NT2/D1 (cell line): Measurements from ENCODE around the gene KLC1.
"Not testable (repeated sequence)": the region's sequence is repeated elsewhere in the genome, so short reads cannot be mapped to it uniquely, and the experiment has no call there.

Experiments used
- DNase-seq: peaks from one replicate; pipeline ENCODE4 v3.0.0-alpha.2; 2011; ENCODE audit warnings: low read depth, low spot score
- H3K27me3 ChIP-seq: 2 replicates; pipeline ENCODE4 v1.6.0; 2011; ENCODE audit warnings: mild to moderate bottlenecking; ENCODE audit not compliant: insufficient read length, insufficient read depth
- H3K36me3 ChIP-seq: 2 replicates; pipeline ENCODE4 v1.6.1; 2011; ENCODE audit warnings: mild to moderate bottlenecking, low read length, mixed read lengths; ENCODE audit not compliant: insufficient read depth, insufficient read length
- H3K4me1 ChIP-seq: 2 replicates; pipeline ENCODE4 v1.5.1; 2011; ENCODE audit not compliant: insufficient read depth, insufficient read length
- H3K4me3 ChIP-seq: 2 replicates; pipeline ENCODE4 v1.5.1; 2011; ENCODE audit warnings: low read depth; ENCODE audit not compliant: insufficient read length
- H3K9ac ChIP-seq: 2 replicates; pipeline ENCODE4 v1.6.0; 2011; ENCODE audit warnings: low read depth; ENCODE audit not compliant: insufficient read length
- H3K9me3 ChIP-seq: 2 replicates; pipeline ENCODE4 v1.5.1; 2011; ENCODE audit warnings: mild to moderate bottlenecking, low read length; ENCODE audit not compliant: insufficient read depth
- SUZ12 ChIP-seq: IDR thresholded peaks from 2 replicates; pipeline ENCODE4 v1.6.1; 2011; ENCODE audit not compliant: insufficient read length, insufficient read depth; ENCODE audit errors: extremely low read depth
- YY1 ChIP-seq: IDR thresholded peaks from 2 replicates; pipeline ENCODE4 v1.6.1; 2011; ENCODE audit not compliant: insufficient read length, insufficient read depth
- ZNF274 ChIP-seq: IDR thresholded peaks from 2 replicates; pipeline ENCODE4 v1.6.1; 2011; ENCODE audit warnings: mild to moderate bottlenecking, low read depth, low read length

KLC1 gene

DNA sequence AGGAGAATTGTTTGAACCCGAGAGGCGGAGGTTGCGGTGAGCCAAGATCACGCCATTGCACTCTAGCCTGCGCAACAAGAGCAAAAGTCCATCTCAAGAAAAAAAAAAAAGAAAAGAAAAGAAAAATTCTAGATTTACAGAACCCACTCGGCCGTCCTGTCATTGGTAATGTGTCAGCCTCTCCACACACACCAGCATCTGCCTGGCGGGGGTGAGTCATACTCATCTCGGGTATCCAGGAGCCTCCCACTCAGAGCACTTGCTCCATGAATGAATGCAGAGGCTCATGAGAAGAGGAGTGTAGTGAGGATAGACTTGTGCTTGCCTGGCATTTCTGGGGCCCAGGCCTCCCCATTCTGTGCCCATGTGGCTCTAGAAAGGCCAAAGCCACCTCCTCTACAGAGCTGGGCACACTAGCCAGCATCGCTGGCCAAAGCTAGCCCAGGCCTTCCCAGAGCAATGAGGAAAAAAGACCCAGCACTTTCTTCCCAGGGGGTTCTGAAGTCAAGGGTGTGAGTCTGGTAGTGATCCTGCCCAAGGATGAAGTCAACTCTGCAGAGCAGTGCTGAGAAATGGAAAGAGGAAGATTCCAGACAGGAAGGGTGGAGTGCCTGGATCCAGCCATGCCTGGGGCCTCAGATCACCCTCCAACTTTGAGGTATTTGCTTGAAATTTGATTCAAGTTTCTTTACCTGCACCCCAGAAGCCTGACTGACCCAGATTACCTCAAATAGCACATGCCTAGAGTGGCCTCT, 31.2 kb upstream of the KLC1 start:
- TF ChIP-seq YY1 (no peak), SUZ12 (no peak), ZNF274 (no peak)
- DNase-seq = no peak
- H3K36me3 ChIP-seq = no peaks in the 10 kb centered on the region
- no peaks in the 10 kb centered on the region for H3K9me3 ChIP-seq
- no peak overlapping the region for H3K9ac ChIP-seq
- H3K4me1 ChIP-seq = peaks cover 4% of the 10 kb centered on the region
- no peaks in the 10 kb centered on the region for H3K27me3 ChIP-seq
- H3K4me3 ChIP-seq = no peak overlapping the region

DNA sequence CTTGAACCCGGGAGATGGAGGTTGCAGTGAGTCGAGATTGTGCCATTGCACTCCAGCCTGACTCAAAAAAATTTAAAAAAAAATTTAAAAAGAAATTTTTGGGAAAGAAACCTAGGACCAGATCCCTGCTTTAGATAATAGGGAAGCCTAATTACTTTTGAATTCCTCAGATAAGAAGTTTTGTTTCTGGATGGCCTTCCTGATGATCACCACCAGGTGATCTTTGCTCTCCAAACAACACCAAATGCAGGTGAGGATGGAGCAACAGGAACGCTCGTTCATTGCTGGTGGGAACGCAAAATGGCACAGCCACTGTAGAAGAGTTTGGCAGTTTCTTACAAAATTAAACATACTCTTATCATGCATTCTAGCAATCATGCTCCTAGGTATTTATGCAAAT, 28.5 kb upstream of the KLC1 start:
- H3K27me3 ChIP-seq = no peaks in the 10 kb centered on the region
- H3K36me3 ChIP-seq = no peaks in the 10 kb centered on the region
- no peaks in the 10 kb centered on the region for H3K9me3 ChIP-seq
- TF ChIP-seq SUZ12 (no peak), ZNF274 (no peak), YY1 (no peak)
- no peak overlapping the region for H3K4me3 ChIP-seq
- no peak for DNase-seq
- no peak overlapping the region for H3K9ac ChIP-seq
- H3K4me1 ChIP-seq = no peaks in the 10 kb centered on the region

DNA sequence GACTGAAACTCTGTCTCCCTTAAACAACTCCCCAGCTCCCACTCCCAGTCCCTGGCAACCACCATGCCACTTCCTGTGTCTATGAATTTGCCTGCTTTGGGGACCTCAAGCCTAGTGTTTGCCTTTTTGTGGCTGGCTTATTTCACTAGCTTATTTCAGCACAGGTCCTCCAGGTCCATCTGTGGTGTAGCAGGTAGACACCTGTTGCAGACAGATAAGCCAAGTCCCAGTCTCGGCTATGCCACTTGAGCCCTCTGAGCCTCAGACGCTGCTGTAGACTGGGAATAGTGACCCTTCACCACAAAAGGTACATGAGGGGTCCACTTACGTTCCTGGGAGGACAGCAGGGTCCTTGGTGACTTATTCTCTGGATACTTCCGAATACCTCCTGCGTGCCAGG, 24.4 kb upstream of the KLC1 start:
- peaks cover 15% of the 10 kb centered on the region for H3K27me3 ChIP-seq
- no peak for DNase-seq
- H3K9ac ChIP-seq = no peak overlapping the region
- TF ChIP-seq ZNF274 (no peak), YY1 (no peak), SUZ12 (no peak)
- no peaks in the 10 kb centered on the region for H3K36me3 ChIP-seq
- H3K4me3 ChIP-seq = no peak overlapping the region
- H3K4me1 ChIP-seq = peaks cover 3% of the 10 kb centered on the region
- no peaks in the 10 kb centered on the region for H3K9me3 ChIP-seq

DNA sequence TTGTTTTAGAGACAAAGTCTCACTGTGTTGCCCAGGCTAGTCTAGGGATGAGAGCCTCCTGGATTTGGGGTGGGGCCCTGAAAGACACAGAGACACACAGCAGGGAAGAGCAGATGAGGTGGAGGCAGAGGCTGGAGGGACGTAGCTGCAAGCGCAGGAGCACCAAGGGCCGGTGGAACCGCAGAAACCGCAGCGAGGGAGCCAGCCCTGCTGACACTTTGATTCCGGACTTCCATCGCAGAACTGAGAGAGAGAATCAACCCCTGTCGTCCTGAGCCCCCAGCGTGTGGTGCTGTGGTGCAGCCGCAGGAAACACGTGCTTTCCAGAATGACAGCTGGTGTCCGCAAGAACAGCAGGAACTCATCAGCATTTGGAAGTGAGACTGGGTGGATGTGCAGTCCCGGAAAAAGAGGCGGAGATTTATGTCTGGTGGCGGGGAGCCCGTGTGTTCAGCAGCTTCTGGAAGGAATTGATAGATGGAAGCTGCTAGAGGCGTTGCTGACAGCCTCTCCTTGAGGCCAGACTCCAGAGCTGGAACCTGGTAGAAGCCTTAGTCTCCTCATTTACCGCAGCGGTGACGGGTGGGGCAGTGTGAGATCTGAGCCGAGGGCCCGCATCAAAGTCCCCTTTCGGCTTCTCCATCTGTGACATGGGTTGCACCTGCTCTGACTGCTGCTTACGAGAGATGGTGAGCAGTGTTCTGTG, 21.9 kb upstream of the KLC1 start:
- Histone ChIP-seq H3K9ac (no peak overlapping the region), H3K4me3 (peak overlapping the region; percentile 0), H3K4me1 (peaks cover 3% of the 10 kb centered on the region), H3K27me3 (peaks cover 15% of the 10 kb centered on the region), H3K9me3 (no peaks in the 10 kb centered on the region), H3K36me3 (no peaks in the 10 kb centered on the region)
- DNase-seq = no peak
- TF ChIP-seq ZNF274 = no peak
- no peak for TF ChIP-seq YY1
- TF ChIP-seq SUZ12 = no peak

DNA sequence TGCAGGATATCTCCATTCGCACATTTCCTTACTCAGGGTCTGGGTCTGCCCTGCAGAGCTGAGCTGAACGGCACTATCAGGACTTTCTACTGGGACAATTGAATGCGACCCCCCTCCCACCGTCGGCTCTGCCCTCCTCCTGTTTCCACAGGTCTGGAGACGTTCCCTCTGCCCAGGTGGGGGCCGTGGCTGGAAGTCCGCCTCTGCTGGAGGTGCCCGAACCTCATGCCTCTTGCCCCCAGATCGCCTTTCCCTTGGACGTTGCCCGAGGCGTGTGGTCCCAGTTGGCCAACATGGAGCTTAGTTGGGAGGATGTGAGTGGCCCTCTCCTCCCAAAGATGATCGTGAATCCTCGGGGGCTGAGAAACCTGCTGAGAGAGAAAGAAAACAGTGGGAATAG, 21.2 kb upstream of the KLC1 start:
- no peak for DNase-seq
- TF ChIP-seq SUZ12 (no peak), ZNF274 (no peak), YY1 (no peak)
- peaks cover 3% of the 10 kb centered on the region for H3K4me1 ChIP-seq
- H3K36me3 ChIP-seq = no peaks in the 10 kb centered on the region
- peaks cover 15% of the 10 kb centered on the region for H3K27me3 ChIP-seq
- no peak overlapping the region for H3K9ac ChIP-seq
- H3K9me3 ChIP-seq = no peaks in the 10 kb centered on the region
- H3K4me3 ChIP-seq = no peak overlapping the region

DNA sequence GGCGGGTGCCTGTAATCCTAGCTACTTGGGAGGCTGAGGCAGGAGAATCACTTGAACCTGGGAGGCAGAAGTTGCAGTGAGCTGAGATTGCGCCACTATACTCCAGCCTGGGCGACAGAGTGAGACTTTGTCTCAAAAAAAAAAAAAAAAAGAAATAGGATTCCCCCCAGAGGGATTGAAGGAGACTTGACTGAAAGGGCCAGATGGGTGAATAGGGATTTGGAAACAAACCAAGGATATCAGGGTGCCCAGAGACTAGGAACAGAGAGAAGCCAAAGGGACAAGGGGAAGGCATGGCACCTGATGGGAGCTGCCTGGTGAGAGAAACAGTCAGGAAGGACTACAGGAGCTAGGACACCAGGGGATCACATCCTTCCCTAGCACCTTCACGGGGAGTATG, 19.9 kb upstream of the KLC1 start:
- not testable (repeated sequence) for H3K36me3 ChIP-seq, DNase-seq, H3K4me3 ChIP-seq, H3K9ac ChIP-seq, H3K9me3 ChIP-seq, H3K4me1 ChIP-seq
- peaks cover 15% of the 10 kb centered on the region for H3K27me3 ChIP-seq

DNA sequence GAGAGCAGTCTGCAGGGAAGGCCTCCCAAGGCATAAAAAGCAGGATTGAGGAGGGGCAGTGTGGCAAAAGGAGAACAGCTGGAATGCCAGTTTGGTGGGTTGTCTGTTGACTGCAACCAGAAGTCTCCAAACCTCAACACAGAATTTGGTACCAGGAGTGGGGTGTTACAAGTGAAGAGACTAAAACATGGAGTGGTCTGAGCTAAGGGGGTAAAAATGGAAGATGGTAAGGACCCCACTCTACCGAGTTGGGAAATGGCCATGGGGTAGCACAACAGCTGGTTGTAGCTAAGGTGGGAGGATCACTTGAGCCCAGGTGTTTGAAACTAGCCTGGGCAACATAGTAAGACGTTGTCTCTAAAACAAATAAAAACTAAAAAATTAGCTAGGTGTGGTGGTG, 17.8 kb upstream of the KLC1 start:
- Histone ChIP-seq H3K9me3 (no peaks in the 10 kb centered on the region), H3K27me3 (peaks cover 15% of the 10 kb centered on the region)
- TF ChIP-seq ZNF274 (no peak), YY1 (no peak), SUZ12 (no peak)

More for the DNA sequence above, 17.8 kb upstream of the KLC1 start:
- Histone ChIP-seq H3K9ac (no peak overlapping the region), H3K4me3 (no peak overlapping the region), H3K4me1 (peaks cover 3% of the 10 kb centered on the region), H3K36me3 (no peaks in the 10 kb centered on the region)
- DNase-seq = no peak
